Osteoblast (primary cell): ENCODE data around the gene RAB20. TPM values are rescaled to one million over a fixed set of nuclear protein-coding genes. Genes with fewer than 3 reads are reported as not detected.

Experiments used
- DNase-seq: peaks from one replicate; pipeline ENCODE4 v3.0.0; 2011; ENCODE audit warnings: low spot score, mixed read lengths; ENCODE audit not compliant: insufficient read length; ENCODE audit errors: missing footprints
- H2AFZ ChIP-seq: 2 replicates; pipeline ENCODE4 v1.6.0; 2011; ENCODE audit warnings: mild to moderate bottlenecking, low read length
- H3K27ac ChIP-seq: 2 replicates; pipeline ENCODE4 v1.5.1; 2011; ENCODE audit warnings: mild to moderate bottlenecking, low read depth, low read length, moderate library complexity
- H3K27me3 ChIP-seq: 2 replicates; pipeline ENCODE4 v1.6.0; 2012; ENCODE audit warnings: mild to moderate bottlenecking, control low read depth, inconsistent platforms, low read length, moderate library complexity; ENCODE audit not compliant: insufficient read depth
- H3K36me3 ChIP-seq: 2 replicates; pipeline ENCODE4 v1.5.1; 2011; ENCODE audit warnings: mild to moderate bottlenecking, low read length, control low read depth, moderate library complexity; ENCODE audit not compliant: insufficient read depth
- H3K4me1 ChIP-seq: 2 replicates; pipeline ENCODE4 v1.5.1; 2011; ENCODE audit warnings: mild to moderate bottlenecking, low read length, control low read depth, moderate library complexity; ENCODE audit not compliant: insufficient read depth
- H3K4me2 ChIP-seq: 2 replicates; pipeline ENCODE4 v1.6.0; 2011; ENCODE audit warnings: mild to moderate bottlenecking, low read length; ENCODE audit not compliant: insufficient read depth
- H3K4me3 ChIP-seq: fragments of 200-600 bp; sonication (generic); 3 replicates; pipeline ENCODE4 v1.5.1; 2012; ENCODE audit warnings: mild to moderate bottlenecking, low read length, inconsistent platforms; ENCODE audit not compliant: insufficient read depth
- H3K79me2 ChIP-seq: 2 replicates; pipeline ENCODE4 v1.6.0; 2012; ENCODE audit warnings: mild to moderate bottlenecking, low read length, control low read depth, inconsistent platforms; ENCODE audit not compliant: insufficient read depth
- H3K9me3 ChIP-seq: 2 replicates; pipeline ENCODE4 v1.5.1; 2011; ENCODE audit warnings: low read depth, low read length, control low read depth
- H4K20me1 ChIP-seq: 2 replicates; pipeline ENCODE4 v1.6.0; 2012; ENCODE audit warnings: mild to moderate bottlenecking, low read length, control low read depth; ENCODE audit not compliant: insufficient read depth
- CTCF ChIP-seq: IDR thresholded peaks from 2 replicates; pipeline ENCODE4 v1.5.1; 2011; ENCODE audit warnings: mild to moderate bottlenecking, low read depth, low read length, moderate library complexity; ENCODE audit errors: extremely low read depth
- total RNA-seq: library from RNA; depleted of rRNA; stranded (reverse); fragments of >200 nt; gene quantifications from 2 replicates; pipeline ENCODE4 v1.2.3, GENCODE V29; 2012

Gene RAB20
- total RNA-seq, 1 donor = 3.6 TPM

GRCh38 chr13:110556224-110556606 is 5.3 kb downstream of the RAB20 start:
- H4K20me1 ChIP-seq = peaks cover 3% of the 10 kb centered on the region
- no peak overlapping the region for H3K27ac ChIP-seq
- no peak overlapping the region for H2AFZ ChIP-seq
- no peak overlapping the region for H3K4me2 ChIP-seq
- TF ChIP-seq CTCF = no peak
- H3K27me3 ChIP-seq = no peaks in the 10 kb centered on the region
- no peaks in the 10 kb centered on the region for H3K36me3 ChIP-seq
- no peak for DNase-seq
- no peak overlapping the region for H3K4me3 ChIP-seq
- H3K79me2 ChIP-seq = no peaks in the 10 kb centered on the region
- peaks cover 17% of the 10 kb centered on the region for H3K4me1 ChIP-seq
- H3K9me3 ChIP-seq = no peaks in the 10 kb centered on the region

DNA sequence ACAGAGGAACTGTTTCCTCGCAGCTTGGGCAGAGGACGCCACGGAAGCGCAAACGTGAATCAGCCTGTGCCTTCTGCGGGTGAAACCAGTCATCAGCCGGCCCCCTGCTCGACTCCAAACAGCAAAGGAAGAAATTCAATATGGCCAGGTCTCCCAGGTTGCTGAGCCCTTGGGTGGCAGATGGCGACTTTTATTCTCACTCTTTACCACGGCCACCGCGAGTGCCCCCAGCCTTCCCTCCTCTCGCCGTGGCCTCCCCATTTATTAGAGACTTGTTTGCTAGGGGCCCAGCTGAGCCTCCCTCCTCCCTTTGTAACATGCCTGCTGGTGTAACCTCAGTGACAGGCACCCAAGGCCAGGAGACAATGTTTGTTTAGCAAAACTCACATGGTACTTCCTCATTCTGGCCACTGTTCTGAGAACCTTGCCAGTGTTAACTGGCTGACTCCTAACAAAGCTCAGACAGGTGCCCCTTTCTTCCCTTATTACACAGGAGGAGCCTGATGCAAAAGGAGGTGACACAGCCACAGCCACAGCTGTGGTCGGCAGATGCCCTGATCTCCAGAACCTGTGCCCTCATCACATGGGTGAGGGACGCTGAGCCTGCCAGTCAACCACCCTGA is 5.8 kb downstream of the RAB20 start:
- no peak overlapping the region for H3K4me3 ChIP-seq
- H3K4me2 ChIP-seq = no peak overlapping the region
- H2AFZ ChIP-seq = no peak overlapping the region
- no peaks in the 10 kb centered on the region for H3K36me3 ChIP-seq
- no peak for TF ChIP-seq CTCF
- DNase-seq = no peak
- H3K4me1 ChIP-seq = peaks cover 17% of the 10 kb centered on the region
- no peaks in the 10 kb centered on the region for H3K79me2 ChIP-seq
- H3K9me3 ChIP-seq = no peaks in the 10 kb centered on the region
- H3K27me3 ChIP-seq = no peaks in the 10 kb centered on the region
- peaks cover 1% of the 10 kb centered on the region for H4K20me1 ChIP-seq
- H3K27ac ChIP-seq = no peak overlapping the region

DNA sequence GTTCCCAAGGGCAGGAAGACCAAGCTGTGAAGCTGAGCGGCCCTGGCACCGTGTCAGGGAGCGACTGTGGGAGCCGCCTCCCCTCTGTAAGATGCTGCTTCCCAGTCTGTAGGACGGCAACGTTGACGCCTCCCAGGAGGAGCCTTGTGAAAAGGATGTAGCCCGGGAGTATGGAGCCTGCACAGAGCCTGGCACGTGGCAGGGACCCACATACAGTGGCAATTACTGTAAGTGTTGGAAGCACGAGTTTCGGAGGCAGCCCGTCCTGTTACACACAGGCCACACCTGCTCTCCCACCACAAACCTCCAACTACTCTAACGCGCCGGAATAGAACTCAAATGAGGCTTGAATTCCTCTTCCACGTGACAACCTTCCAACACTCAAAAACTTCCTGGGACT is 6.6 kb downstream of the RAB20 start:
- no peak overlapping the region for H2AFZ ChIP-seq
- H3K27ac ChIP-seq = no peak overlapping the region
- H3K27me3 ChIP-seq = no peaks in the 10 kb centered on the region
- H3K9me3 ChIP-seq = no peaks in the 10 kb centered on the region
- no peak overlapping the region for H3K4me2 ChIP-seq
- no peak for TF ChIP-seq CTCF
- no peak for DNase-seq
- H3K4me1 ChIP-seq = peaks cover 9% of the 10 kb centered on the region
- H3K36me3 ChIP-seq = no peaks in the 10 kb centered on the region
- H3K4me3 ChIP-seq = no peak overlapping the region
- H3K79me2 ChIP-seq = no peaks in the 10 kb centered on the region
- H4K20me1 ChIP-seq = no peaks in the 10 kb centered on the region

DNA sequence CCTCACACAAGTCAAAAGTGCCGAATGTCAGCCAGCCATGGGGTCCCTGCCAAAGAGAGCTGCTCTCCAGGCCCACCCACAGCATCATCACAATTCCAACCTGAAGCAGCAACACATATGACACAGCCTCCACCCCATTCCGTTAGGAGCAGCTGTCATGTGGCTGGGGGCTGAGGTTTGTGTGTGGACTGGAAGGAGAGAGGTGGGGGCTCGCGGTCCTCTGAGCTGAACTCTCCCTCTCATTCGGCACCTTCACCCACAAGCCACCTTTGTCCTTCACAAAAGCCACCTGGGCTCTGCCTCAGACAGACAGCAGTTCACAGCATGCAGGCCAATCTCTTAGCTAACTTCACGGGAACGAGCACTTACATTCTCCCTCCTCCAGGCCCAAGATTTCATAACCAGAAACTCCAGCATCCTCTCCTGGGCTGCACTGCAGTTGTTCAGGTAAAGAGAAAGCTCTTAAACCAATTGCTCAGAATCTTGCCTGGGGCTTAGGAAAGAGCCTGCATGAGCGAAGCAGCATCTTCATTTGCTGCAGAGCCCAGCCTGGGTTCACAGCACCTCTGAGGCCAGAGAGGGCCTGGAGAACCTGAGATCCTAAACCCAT is 7.2 kb downstream of the RAB20 start:
- Histone ChIP-seq H4K20me1 (no peaks in the 10 kb centered on the region), H3K27me3 (no peaks in the 10 kb centered on the region), H3K4me1 (peaks cover 4% of the 10 kb centered on the region), H3K4me2 (no peak overlapping the region), H3K36me3 (no peaks in the 10 kb centered on the region), H3K27ac (no peak overlapping the region), H2AFZ (no peak overlapping the region), H3K4me3 (no peak overlapping the region), H3K79me2 (no peaks in the 10 kb centered on the region), H3K9me3 (no peaks in the 10 kb centered on the region)
- TF ChIP-seq CTCF = no peak
- DNase-seq = no peak
